Stimulated activated naive CD4-positive, alpha-beta T cell (primary cell): ENCODE measurements around the gene NOX3.
"Not testable (repeated sequence)": the region's sequence is repeated elsewhere in the genome, so short reads cannot be mapped to it uniquely, and the experiment has no call there.

ENCODE experiments used
- DNase-seq, 6 experiments: peaks; one replicate each; lab custom pipeline; 2025; lab: John Stamatoyannopoulos, UW

Gene NOX3

GRCh38 chr6:155468543-155468942 is 12.9 kb upstream of the NOX3 start:
- DNase-seq, result not testable (repeated sequence)

DNA sequence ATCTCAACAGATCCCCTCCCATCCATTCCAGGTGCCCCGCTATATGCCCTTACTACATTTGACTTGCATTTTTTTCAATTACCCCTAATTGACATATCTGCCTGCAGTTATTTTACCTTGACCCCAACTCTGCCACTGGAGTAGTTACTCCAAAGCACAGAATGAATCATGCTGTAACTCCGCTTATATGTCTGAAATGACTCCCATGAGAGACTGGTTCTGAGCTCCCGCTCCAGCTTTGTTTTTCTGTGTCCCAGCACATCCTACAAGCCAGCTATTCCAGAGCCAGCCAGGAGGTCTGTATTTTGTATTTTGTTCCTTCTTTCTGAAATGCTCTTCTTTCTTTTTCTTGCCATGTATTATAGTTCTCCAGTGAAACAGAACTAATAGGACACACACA is 10.9 kb upstream of the NOX3 start:
- no peak for DNase-seq

GRCh38 chr6:155461556-155461955 is 5.9 kb upstream of the NOX3 start:
- no peak for DNase-seq

DNA sequence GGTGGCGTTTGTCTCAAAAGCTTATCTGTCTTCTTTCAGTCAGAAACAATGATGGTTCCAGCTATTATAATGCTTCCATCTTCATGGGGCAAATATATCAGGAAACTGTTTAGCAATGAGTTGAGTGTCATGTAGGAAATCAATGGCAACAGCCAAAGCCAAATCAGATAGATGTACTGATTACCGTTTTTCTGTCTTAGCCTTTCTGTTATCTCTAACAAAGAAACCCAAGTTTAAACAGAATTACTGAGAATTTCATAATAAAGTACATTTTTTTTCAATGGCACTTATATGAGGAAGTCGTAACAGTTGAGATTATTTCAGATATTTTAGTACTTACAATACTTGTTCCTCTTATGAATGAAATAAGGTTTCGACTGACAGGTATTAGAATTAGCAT is 1.2 kb downstream of the NOX3 start:
- no peak for DNase-seq

GRCh38 chr6:155454008-155454407 is 1.6 kb downstream of the NOX3 start:
- DNase-seq, result no peak

DNA sequence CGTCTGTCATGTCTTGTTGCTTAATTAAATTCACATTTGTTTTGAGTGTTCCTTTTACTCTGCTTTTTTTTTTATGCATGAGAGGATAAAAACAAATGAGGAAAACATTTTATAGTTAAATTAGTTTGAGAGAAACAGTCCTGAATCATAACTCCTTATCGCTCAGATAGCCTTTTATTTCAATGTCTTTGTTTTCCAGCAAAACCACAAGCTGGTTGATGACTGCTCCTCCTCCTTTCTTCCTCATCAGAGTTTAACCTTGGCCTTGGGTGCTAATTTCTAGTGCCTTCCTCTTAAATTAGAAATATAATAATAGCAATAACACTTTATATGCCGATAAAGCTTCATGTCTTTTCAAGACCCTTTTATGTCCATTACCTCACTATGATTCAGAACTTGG is 3.1 kb downstream of the NOX3 start:
- no peak for DNase-seq

GRCh38 chr6:155451530-155451929 is 4.1 kb downstream of the NOX3 start:
- DNase-seq, result not testable (repeated sequence)

DNA sequence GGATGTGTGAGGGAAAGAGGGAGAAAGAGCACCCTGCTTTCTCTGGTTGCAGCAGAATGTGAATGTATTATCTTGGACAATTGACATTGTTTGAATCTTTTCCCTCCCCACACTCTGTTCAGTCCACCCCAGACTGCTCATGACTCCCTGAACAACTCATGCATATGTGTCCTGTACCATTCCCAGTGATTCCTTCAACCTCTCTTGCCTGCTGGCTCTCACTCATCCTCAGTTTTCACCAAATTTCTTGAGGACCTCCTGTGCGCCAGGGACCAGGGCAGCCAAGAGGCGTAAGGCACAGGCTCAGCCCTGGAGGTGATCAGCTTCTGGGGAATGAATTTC is 5.4 kb downstream of the NOX3 start:
- DNase-seq, result no peak

DNA sequence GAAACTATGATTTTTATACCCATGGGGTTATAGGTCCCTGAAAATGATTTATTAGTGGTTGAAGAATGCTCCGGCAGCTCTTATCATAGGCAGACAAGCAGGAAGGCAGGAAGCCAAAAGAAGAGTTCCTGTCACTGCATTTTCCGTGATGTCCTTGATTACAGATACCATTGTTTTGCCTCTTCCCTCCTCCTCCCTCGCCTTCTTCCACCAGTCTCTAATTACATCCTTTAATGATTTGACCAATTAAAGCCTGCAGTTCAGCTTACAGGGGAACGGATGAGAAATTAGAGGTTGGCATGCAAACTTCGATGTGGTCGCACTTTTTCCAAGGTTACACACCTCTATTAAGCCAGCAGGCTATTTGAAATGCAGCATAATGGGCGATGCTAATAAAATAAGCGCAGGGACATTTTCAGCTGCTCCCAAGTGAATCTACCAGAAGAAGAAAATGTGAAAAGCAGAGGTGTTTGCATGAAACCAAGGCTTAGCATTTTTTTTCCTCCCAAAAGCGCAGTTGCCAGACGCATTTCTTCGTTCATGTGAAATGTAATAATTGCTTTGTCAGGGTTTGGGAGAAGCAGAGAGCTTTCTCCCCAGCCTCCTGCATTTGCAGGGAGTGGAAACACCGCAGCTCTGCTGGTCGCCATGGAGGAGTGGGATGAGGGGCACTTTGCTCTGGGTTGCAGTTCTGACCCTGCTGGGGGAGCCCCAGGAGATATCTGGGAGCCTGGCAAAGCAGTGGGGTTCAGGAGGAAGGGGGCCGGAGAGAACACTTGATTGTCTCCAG is 6.0 kb downstream of the NOX3 start:
- DNase-seq, result no peak

GRCh38 chr6:155448668-155449449 is 6.8 kb downstream of the NOX3 start:
- no peak for DNase-seq

- DNase-seq, result no peak
These were observed 7.7 kb downstream of the NOX3 start for GRCh38 chr6:155447949-155448348.

DNA sequence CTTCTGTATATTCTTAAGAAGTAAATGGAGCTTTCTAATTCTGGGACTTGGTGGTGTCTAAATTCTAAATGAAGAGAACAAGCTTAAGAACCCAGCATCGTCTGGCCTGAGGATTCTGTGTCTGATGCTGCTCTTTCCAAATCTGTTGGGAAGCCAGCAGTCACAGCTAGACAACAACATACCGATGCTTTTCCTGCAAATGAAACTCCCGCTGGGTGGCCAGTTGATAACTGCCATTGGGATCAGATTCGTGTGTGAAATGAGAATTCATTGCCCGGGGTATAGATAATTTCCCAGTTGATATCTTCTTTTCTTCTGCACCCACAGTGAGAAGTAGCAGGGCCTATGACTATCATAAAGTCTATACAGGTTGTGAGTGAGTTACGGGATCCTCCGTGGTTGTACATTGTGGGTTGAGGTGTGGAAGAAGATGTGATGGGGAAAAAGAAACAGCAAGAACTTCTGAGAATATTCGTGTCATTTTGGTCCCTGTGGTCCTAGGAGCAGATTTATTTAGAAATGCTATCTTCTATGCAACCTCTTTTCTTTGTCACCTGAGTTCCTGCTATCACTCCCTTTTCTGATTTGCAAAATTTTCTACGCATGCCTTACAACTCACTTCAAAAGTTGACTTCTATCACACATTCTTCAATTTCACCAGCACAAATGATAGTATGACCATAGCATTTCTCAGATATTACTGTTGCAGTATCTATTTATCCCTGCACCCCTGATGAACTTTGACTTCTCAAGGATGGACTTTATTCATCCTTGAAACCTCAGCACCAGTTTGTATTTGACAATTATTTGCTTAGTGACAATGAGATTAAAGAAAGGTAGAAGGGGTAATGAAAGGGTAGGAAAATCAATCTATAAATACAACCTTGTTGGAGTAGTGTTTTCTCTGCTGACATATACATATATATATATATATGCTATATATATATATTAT is 10.4 kb downstream of the NOX3 start:
- DNase-seq, result no peak

DNA sequence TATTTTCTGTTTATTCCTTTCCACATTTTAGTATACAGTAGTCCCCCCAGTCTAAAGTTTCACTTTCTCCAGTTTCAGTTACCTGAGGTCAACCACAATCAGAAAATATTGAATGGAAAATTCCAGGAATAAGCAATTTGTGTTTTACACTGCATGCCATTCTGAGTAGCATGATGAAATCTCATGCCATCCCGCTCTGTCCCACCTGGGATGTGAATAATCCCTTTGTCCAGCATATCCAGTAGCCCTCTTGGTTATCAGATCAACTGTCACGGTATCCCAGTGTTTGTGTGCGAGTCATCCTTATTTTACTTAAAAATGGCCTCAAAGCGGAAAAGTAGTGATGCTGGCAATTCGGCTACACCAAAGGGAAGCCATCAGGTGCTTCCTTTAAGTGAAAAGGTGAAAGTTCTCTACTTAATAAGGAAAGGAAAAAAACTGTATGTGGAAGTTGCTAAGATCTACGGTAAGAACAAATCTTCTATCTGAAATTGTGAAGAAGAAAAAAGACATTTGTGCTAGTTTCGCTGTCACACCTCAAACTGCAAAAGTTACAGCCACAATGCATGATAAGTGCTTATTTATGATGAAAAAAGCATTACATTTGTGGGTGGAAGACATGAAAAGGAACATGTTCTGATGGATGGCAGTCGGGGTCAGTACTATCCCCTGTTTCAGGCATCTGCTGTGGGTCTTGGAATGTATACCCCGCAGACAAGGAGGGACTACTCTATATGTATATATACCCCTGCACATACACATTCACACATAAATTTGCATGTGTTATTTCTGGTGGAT is 11.3 kb downstream of the NOX3 start:
- no peak for DNase-seq

GRCh38 chr6:155443168-155443567 is 12.5 kb downstream of the NOX3 start:
- DNase-seq, result no peak

DNA sequence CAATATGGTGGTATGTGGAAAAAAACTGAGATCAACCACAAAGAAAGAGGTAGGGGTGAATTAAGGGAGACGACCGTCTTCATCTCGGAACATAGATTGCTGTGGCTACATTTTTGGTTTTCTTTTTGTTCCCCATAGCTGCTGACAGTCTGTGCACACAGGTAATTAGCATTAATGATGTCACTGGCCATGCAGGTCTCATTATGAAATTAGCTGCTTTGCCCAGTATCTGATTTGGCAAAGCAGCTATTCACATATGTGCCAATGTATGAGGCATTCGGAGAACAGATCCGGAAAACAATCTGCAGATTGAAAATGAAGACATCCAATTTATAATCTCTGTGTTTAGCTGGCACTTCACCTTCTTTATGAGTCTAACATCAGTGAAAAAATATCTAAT is 13.1 kb downstream of the NOX3 start:
- DNase-seq, result no peak

GRCh38 chr6:155441112-155441465 is 14.6 kb downstream of the NOX3 start:
- DNase-seq, result no peak

DNA sequence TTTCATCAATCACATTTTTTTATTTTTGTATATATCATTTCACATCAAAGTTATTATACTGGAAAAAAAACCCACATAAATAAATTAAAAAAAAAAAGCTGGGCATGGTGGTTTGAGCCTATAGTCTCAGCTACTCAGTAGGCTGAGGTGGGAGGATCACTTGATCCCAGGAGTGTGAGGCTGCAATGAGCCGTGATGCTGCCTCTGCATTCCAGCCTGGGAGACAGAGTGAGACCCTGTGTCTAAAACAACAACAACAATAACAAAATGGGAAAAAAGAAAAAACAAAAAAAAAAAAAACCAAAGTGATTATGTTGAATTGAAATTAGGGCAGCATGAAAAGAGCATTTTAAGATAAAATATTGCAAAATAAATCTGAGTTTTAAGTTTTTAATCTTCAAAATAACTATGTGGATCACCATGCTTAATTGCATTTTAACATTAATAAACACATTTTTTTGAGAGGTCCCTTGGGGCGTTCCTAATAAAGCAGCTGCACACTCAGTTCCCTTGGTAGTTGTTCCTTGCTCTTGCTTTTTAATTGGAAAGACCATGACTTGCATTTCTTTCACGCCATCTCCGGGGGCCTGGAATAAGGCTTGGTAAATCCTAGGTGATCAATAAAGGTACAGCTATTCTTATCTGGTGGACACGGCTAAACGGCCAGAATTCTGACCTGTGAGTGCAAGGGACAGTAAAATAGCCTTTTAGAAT is 15.1 kb downstream of the NOX3 start:
- no peak for DNase-seq

DNA sequence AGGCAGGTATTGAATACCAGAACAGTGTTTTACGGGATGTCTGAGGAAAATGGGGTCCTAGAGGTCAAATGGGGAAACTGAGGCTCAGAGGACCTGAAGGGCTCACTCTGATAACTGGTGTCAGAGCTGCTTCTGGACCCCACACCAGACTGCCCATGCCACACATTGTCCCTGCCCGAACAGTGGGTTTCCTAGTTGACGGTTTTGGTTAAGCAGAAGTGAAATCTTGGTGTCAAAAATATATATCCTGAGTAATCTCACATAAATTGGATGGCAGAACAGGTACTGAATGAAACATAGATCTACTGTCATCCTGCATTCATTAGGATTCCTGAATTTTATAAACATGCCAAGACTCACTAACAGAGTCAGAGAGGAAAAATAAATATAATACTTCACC is 16.3 kb downstream of the NOX3 start:
- no peak for DNase-seq

- DNase-seq, result no peak
These were observed 18.5 kb downstream of the NOX3 start for GRCh38 chr6:155436981-155437749.

DNA sequence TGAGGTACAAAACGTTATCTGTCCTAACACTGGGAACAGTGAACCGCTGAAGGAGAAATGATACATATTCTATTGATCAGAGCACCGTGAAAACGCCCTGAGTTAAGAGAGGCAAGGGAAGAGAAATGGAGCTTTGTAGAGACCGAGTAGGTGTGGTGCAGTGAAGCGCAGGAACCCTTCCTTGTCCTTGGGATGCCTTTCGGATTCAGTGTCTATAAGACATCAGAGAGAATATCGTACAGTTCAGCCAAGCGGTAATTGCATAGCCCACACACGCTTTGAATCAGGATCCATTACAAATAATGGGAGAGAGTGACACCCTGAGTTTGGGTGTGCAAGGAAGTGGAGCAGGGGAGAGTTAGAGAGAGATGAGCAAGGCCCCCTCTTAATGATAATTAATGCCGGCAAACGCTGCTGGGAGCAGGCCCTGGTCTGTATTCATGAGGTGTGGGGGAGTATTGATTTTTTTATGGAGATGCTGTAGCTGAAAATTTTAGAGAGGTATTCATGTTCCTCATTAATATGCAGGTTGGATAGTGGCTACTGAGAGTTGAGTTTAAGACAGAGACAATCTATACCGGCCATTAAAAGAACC is 20.7 kb downstream of the NOX3 start:
- no peak for DNase-seq
